NOMO-1 (cell line): ENCODE data around the gene CENPB.
"Not testable (repeated sequence)": the region's sequence is repeated elsewhere in the genome, so short reads cannot be mapped to it uniquely, and the experiment has no call there.

Experiments
- DNase-seq, 2 experiments: peaks; one replicate each; lab custom pipeline; 2025; ENCODE audit not compliant: unreplicated experiment in 2 of 2; lab: John Stamatoyannopoulos, UW

The CENPB gene

GRCh38 chr20:3811467-3812258 lies 25.1 kb upstream of the CENPB start:
- DNase-seq, result peak; percentile 93

GRCh38 chr20:3808544-3808943 lies 22.0 kb upstream of the CENPB start:
- no peak for DNase-seq

- DNase-seq, result no peak
Observed at GRCh38 chr20:3804781-3805180, 18.2 kb upstream of the CENPB start.

- DNase-seq, result peak; percentile 21 to 27
Observed at GRCh38 chr20:3804254-3804751, 17.8 kb upstream of the CENPB start.

- DNase-seq, result no peak
Observed at GRCh38 chr20:3803854-3804253, 17.3 kb upstream of the CENPB start.

- no peak for DNase-seq
Observed at GRCh38 chr20:3803289-3803688, 16.7 kb upstream of the CENPB start.

- DNase-seq, result no peak
Observed at GRCh38 chr20:3802524-3803239, 16.1 kb upstream of the CENPB start.

GRCh38 chr20:3801846-3802245 lies 15.3 kb upstream of the CENPB start:
- DNase-seq, result no peak

GRCh38 chr20:3801299-3801698 lies 14.8 kb upstream of the CENPB start:
- no peak for DNase-seq

- DNase-seq, result no peak
Observed at GRCh38 chr20:3800878-3801260, 14.3 kb upstream of the CENPB start.

GRCh38 chr20:3800256-3800877 lies 13.8 kb upstream of the CENPB start:
- DNase-seq, result no peak

GRCh38 chr20:3798908-3799248 lies 12.3 kb upstream of the CENPB start:
- no peak for DNase-seq

GRCh38 chr20:3798373-3798768 lies 11.8 kb upstream of the CENPB start:
- DNase-seq, result no peak

- no peak for DNase-seq
Observed at GRCh38 chr20:3797592-3798372, 11.2 kb upstream of the CENPB start.

GRCh38 chr20:3797226-3797545 lies 10.6 kb upstream of the CENPB start:
- no peak for DNase-seq

GRCh38 chr20:3796477-3797225 lies 10.1 kb upstream of the CENPB start:
- no peak for DNase-seq

GRCh38 chr20:3795511-3796468 lies 9.2 kb upstream of the CENPB start, which contains the start of gene CDC25B:
TSS of gene CDC25B (plus strand) at chr20:3796310. CDS start at chr20:3796532, 222 bp downstream.
- peak; percentile 75 to 90 for DNase-seq

GRCh38 chr20:3794701-3795420 lies 8.3 kb upstream of the CENPB start:
- DNase-seq, result no peak

- not testable (repeated sequence) for DNase-seq
Observed at GRCh38 chr20:3794168-3794567, 7.6 kb upstream of the CENPB start.
